GM21723 (cell line): ENCODE measurements around the gene MLXIPL.
A peak's percentile ranks its signal among the peaks of the same experiment; 100 is the strongest.
"Not testable (repeated sequence)": the region's sequence is repeated elsewhere in the genome, so short reads cannot be mapped to it uniquely, and the experiment has no call there.

ENCODE experiments used
- ATAC-seq: cut with Tn5 transposase; IDR thresholded peaks from one replicate; pipeline ENCODE4 v1.9.1; 2021; ENCODE audit warnings: mild to moderate bottlenecking, moderate library complexity; ENCODE audit not compliant: unreplicated experiment

MLXIPL gene

DNA sequence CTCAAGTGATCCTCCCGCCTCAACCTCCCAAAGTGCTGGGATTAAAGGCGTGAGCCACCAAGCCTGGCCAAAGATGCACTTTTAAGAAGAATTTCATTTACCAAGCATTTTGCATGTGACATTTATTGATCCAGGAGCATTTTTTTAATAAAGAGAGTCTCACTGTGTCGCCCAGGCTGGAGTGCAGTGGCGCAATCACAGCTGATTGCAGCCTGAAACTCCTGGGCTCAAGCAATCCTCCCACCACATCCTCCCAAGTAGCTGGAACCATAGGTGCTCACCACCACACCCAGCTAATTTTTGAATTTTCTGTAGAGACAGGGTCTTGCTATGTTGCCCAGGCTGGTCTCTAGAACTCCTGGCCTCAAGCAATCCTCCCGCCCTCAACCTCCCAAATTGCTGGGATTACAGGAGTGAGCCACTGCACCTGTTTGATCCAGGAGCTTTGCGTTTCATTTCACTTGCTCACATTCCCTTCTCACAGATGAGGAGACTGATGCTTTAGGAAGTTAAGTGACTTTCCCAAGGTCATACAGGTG lies 41.6 kb downstream of the MLXIPL start:
- no peak for ATAC-seq

DNA sequence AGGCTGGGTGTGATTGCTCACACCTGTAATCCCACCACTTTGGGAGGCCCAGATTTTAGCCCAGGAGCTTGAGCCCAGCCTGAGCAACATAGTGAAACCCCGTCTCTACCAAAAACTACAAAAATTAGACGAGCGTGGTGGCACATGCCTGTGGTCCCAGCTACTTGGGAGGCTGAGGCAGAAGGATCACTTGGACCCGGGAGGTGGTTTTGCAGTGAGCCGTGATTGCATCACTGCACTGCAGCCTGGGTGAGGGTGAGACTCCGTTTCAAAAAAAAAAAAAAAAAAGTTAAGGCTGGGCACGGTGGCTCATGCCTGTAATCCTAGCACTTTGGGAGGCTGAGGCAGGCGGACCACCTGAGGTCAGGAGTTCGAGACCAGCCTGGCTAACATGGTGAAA lies 43.3 kb downstream of the MLXIPL start:
- ATAC-seq = not testable (repeated sequence)

GRCh38 chr7:73578342-73579128 lies 45.8 kb downstream of the MLXIPL start, which contains the start of gene TBL2:
TSS of gene TBL2 (minus strand) at chr7:73578579. CDS start at chr7:73578549, 30 bp downstream.
- ATAC-seq = peak; percentile 87

- peak; percentile 14 for ATAC-seq
Measured at GRCh38 chr7:73577627-73578341, 46.5 kb downstream of the MLXIPL start.

DNA sequence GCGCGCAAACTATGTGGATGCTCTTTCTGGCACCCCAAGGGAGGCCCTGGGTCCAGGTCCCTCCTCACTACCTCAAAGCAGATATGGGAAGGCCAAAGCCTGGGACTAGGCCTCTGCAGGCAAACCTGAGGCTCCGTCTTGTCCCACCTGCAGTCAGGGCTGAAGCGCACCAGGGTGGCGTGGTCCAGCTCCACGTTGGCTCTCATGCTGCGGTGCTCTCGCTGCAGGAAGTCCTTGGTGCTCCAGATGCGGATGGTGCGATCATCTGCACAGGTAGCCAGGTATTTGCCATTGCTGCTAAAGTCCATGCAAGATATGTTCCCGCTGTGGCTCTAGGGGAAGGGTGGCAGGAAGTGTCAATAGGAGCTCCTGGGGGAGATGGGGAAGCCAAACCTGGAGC lies 50.5 kb downstream of the MLXIPL start:
- ATAC-seq = no peak

DNA sequence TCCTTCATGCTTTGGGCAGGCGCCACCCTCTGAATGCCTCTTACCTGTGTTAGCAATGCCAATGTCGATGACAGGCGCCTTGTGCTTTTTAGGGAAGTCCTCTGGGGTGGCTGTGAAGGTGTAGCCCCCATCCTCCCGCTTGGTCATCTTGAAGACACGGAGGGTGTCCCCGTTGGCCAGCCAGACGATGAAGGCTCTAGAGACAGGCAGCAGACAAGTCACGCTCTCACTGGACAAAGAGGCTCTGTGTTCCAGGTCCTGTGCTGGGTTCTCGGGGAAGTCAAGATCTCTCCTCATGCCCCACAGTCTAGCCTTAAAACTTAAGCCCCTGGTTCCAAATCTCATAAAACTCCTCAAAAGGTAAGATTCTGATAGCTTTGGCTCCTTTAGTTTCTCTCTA lies 51.0 kb downstream of the MLXIPL start:
- ATAC-seq = no peak

GRCh38 chr7:73572767-73573186 lies 51.5 kb downstream of the MLXIPL start:
- no peak for ATAC-seq

DNA sequence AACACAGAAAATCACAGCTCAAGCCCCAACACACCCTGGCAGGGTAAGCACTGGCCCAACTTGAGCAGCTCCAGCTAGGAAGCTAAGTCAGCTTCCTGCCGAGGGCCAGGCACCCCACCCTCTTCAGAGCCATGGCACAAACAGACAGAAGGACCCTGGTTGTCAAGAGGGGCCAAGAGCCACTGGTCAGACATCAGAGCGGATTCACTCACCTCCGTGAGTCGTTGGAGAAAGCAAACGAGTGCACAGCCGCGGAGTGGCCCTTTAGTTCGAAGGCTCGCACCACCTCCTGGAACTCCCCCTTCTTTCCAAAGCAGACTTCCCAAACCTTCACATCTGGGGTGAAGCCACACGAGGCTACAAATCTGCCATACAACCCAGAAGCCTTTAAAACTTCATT lies 53.3 kb downstream of the MLXIPL start:
- ATAC-seq = no peak

- ATAC-seq = no peak
Measured at GRCh38 chr7:73570521-73570920, 53.8 kb downstream of the MLXIPL start.

- ATAC-seq = no peak
Measured at GRCh38 chr7:73569042-73569608, 55.2 kb downstream of the MLXIPL start.

GRCh38 chr7:73567846-73568685 lies 56.3 kb downstream of the MLXIPL start:
- no peak for ATAC-seq

DNA sequence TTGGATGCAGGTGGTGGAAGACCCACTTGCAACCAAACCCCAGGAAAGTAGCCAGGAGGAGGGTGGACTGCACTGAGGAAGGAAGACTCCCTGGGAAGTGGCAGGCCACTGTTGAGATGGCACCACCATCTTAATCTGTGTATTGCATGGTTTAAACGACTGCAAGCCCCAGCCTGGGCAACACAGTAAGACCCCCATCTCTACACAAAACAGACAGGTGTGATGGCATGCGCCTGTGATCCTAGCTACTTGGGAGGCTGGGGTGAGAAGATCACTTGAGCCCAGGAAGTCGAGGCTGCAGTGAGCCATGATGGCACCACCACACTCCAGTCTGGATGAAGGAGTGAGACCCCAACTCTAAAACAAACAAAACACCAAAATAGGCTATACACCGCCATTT lies 57.2 kb downstream of the MLXIPL start:
- no peak for ATAC-seq

DNA sequence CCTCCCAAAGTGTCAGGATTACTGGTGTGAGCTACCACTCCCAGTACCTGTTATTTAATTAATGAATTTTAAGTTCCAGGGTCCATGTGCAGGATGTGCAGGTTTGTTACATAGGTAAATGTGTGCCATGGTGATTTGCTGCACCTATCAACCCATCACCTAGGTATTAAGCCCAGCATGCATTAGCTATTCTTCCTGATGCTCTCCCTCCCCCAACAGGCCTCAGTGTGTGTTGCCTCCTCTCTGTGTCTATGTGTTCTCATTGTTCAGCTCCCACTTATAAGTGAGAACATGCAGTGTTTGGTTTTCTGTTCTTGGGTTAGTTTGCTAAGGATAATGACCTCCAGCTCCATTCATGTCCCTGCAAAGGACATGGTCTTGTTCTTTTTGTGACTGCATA lies 57.9 kb downstream of the MLXIPL start:
- not testable (repeated sequence) for ATAC-seq

DNA sequence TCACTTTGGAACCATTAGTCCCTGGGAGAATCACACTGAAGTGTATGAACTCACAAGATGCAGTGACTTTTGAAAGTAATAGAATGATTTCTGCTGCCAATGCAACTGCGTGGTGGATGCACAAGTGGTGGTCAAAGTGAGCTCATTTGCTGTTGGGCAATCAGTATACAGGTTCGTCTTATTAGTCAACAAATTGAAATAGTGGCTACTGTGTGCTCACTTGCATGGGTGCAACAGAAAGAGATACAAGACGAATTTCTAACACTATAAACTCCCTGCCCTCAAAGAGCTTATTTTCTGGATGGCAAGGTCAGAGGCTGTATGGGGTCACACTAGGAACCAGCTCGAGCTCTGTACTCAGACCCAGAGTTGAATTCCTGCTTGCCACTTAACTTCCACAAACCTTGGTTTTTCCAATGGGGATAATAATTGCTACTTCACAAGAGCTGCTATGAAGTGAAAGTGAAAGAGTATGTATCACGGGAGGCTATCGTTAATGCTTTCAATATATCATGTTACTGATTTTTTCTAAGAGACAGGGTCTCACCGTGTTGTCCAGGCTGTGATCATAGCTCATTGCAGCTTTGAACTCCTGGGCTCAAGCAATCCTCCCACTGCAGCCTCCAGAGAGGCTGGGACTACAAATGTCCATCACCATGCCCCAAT lies 58.5 kb downstream of the MLXIPL start:
- no peak for ATAC-seq

GRCh38 chr7:73560109-73560835 lies 64.0 kb downstream of the MLXIPL start:
- ATAC-seq = no peak

DNA sequence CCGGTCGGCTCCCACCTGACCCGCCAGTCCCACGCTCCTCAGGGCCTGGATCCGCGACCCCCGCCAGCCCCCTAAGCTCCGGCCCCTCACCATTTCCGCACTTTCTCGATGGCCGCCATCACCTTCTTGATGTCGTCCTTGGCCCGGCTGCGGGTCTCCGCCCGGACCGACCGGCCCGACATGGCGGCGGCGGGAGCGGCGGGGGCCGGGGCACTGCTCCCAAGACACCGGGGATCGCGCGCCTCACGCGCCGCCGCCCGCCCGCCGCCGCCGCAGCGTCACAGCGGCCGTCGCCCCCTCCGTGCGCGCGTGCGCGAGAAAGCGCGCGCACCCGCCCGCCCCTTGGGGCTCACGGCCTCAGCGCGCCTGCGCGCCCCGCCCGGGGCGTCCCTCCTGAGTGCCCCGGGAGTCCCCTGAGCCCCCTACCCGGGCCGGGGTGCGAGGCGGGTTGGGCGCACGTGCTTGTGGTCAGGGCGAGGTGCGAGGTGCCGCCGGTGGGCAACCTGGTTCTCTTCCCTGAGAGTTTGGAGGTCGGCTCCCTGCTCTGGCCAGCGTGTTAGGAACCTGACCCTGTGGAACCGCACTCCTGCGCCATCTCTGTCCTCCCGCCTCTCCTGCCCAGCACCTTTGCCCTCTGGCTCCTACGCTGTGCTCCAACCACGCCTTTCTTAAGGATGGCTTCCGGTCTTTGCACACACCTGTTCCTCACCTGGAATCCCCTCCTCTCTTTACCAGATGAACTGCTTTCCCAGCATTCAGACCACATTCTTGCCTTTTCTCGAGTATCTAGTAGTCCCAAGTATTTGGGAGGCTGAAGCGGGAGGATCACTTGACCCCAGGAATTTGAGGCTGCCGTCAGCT lies 66.7 kb downstream of the MLXIPL start, which contains the start of gene BCL7B:
BCL7B (minus strand) TSS at position 294 of the 861 bp plus-strand sequence; CDS start at position 182, 112 bp downstream.
- peak; percentile 38 for ATAC-seq

DNA sequence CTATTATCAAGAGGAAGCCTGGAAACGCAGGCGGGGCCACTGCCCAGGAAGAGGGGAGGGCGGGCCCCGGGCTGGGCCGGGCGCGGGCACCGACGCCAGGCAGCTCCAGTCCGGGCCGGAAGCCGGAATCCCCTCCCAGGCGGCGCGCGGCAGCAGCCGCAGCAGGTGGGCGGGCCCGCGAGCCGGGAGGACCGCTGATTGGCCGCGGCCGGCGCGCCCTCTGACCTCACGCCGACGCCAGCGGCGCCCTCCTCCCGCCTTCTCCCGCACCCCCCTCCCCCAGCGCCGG lies 67.3 kb downstream of the MLXIPL start:
- ATAC-seq = peak; percentile 83

- ATAC-seq = no peak
Measured at GRCh38 chr7:73556208-73557107, 67.9 kb downstream of the MLXIPL start.
